IMR-90 (cell line): ENCODE results near the gene CIB1. TPM values are rescaled to one million over a fixed set of nuclear protein-coding genes. Genes with fewer than 3 reads are reported as not detected.
A peak's percentile ranks its signal among the peaks of the same experiment; 100 is the strongest.

Source experiments
- ATAC-seq: fragments of 200-7000 bp; cut with Tn5 transposase; 2 replicates; pipeline ENCODE4 v1.9.1; 2020; ENCODE audit warnings: low read depth, mild to moderate bottlenecking, moderate library complexity
- BruUV-seq: library from RNA; stranded (reverse); fragments of 400-500 nt; replicated peaks from 2 replicates; lab custom pipeline; 2021; lab: Mats Ljungman, UMichigan
- CTCF ChIA-PET: fragments of 300-600 bp; formaldehyde crosslinking; extraction: SDS; loops from one replicate; lab custom pipeline; 2021; ENCODE audit warnings: antibody characterized with exemption; lab: Yijun Ruan, JAX
- POLR2A ChIA-PET: fragments of 300-600 bp; sonication (Branson Sonifier 250); formaldehyde crosslinking; loops from one replicate; lab custom pipeline; 2022; ENCODE audit warnings: antibody characterized with exemption; ENCODE audit not compliant: unreplicated experiment; lab: Charles Lee
- DNase-seq: peaks from one replicate; pipeline ENCODE4 v3.0.0; 2013
- H2AFZ ChIP-seq: replicated peaks from 2 replicates; pipeline ENCODE3; 2013; ENCODE audit warnings: low read length, mild to moderate bottlenecking; ENCODE audit not compliant: poor library complexity
- H2AK5ac ChIP-seq: 2 replicates; pipeline ENCODE4 v1.6.1; 2013; ENCODE audit warnings: low read depth, low read length, inconsistent platforms
- H2AK9ac ChIP-seq: replicated peaks from 2 replicates; pipeline ENCODE3; 2013; ENCODE audit warnings: mild to moderate bottlenecking, low read depth, low read length, moderate library complexity; ENCODE audit not compliant: poor library complexity
- H2BK120ac ChIP-seq: 2 replicates; pipeline ENCODE4 v1.6.1; 2013; ENCODE audit warnings: low read depth, low read length, inconsistent platforms
- H2BK15ac ChIP-seq: 3 replicates; pipeline ENCODE4 v1.6.1; 2013; ENCODE audit warnings: low read depth, low read length, inconsistent platforms
- H2BK20ac ChIP-seq: 2 replicates; pipeline ENCODE4 v1.6.1; 2013; ENCODE audit warnings: low read depth, mild to moderate bottlenecking, inconsistent platforms, low read length, moderate library complexity
- H2BK5ac ChIP-seq: 2 replicates; pipeline ENCODE4 v1.6.1; 2013; ENCODE audit warnings: mild to moderate bottlenecking, low read depth, low read length, inconsistent platforms; ENCODE audit not compliant: poor library complexity, severe bottlenecking
- H3K14ac ChIP-seq: replicated peaks from 2 replicates; pipeline ENCODE4 v1.6.1; 2013; ENCODE audit warnings: low read depth, low read length, inconsistent platforms
- H3K18ac ChIP-seq: 2 replicates; pipeline ENCODE4 v1.6.1; 2013; ENCODE audit warnings: low read depth, low read length, control low read depth
- H3K23ac ChIP-seq: 2 replicates; pipeline ENCODE4 v1.6.1; 2013; ENCODE audit warnings: low read depth, low read length, inconsistent platforms
- H3K27ac ChIP-seq: 2 replicates; pipeline ENCODE4 v1.5.1; 2013; ENCODE audit warnings: mild to moderate bottlenecking, control low read depth, low read length; ENCODE audit not compliant: insufficient read depth
- H3K27me3 ChIP-seq: 2 replicates; pipeline ENCODE4 v1.6.1; 2013; ENCODE audit warnings: low read length; ENCODE audit not compliant: control insufficient read depth, insufficient read depth
- H3K36me3 ChIP-seq: 2 replicates; pipeline ENCODE4 v1.6.1; 2013; ENCODE audit warnings: low read length, mixed read lengths; ENCODE audit not compliant: control insufficient read depth, insufficient read depth
- H3K4ac ChIP-seq: 2 replicates; pipeline ENCODE4 v1.6.1; 2013; ENCODE audit warnings: low read depth, low read length, inconsistent platforms
- H3K4me1 ChIP-seq: 2 replicates; pipeline ENCODE4 v1.6.1; 2013; ENCODE audit warnings: low read length, mixed read lengths; ENCODE audit not compliant: control insufficient read depth, insufficient read depth
- H3K4me2 ChIP-seq: 2 replicates; pipeline ENCODE4 v1.6.1; 2013; ENCODE audit warnings: low read depth, mild to moderate bottlenecking, control low read depth, low read length, moderate library complexity
- H3K4me3 ChIP-seq: 2 replicates; pipeline ENCODE4 v1.5.1; 2013; ENCODE audit warnings: low read depth, mild to moderate bottlenecking, control low read depth, low read length, moderate library complexity; ENCODE audit not compliant: insufficient read depth
- H3K56ac ChIP-seq: 2 replicates; pipeline ENCODE4 v1.6.1; 2013; ENCODE audit warnings: low read length, inconsistent platforms; ENCODE audit not compliant: insufficient read depth; ENCODE audit errors: extremely low read depth
- H3K79me1 ChIP-seq, 2 experiments: 2 replicates each; pipeline ENCODE4 v1.6.1; 2013; ENCODE audit warnings: low read length in 2 of 2, inconsistent platforms in 1 of 2, low read depth in 1 of 2
- H3K9ac ChIP-seq: 2 replicates; pipeline ENCODE4 v1.6.1; 2013; ENCODE audit warnings: low read depth, low read length, control low read depth
- H3K9me1 ChIP-seq: 2 replicates; pipeline ENCODE4 v1.6.1; 2013; ENCODE audit warnings: low read length, inconsistent platforms; ENCODE audit not compliant: insufficient read depth
- H3K9me3 ChIP-seq: 2 replicates; pipeline ENCODE4 v1.6.1; 2013; ENCODE audit warnings: low read length; ENCODE audit not compliant: control insufficient read depth, insufficient read depth
- H4K20me1 ChIP-seq: 2 replicates; pipeline ENCODE4 v1.6.1; 2013; ENCODE audit warnings: low read length, inconsistent platforms; ENCODE audit not compliant: insufficient read depth
- H4K5ac ChIP-seq: 2 replicates; pipeline ENCODE4 v1.6.1; 2013; ENCODE audit warnings: mild to moderate bottlenecking, low read depth, low read length, control low read depth
- H4K8ac ChIP-seq, 2 experiments: 2 replicates each; pipeline ENCODE4 v1.6.1; 2013; ENCODE audit warnings: low read depth in 2 of 2, low read length in 2 of 2, control low read depth in 1 of 2, inconsistent platforms in 1 of 2
- H4K91ac ChIP-seq: 2 replicates; pipeline ENCODE4 v1.6.1; 2013; ENCODE audit warnings: low read depth, low read length, inconsistent platforms; ENCODE audit not compliant: insufficient read depth
- BHLHE40 ChIP-seq: fragments of 150-350 bp; IDR thresholded peaks from 2 replicates; pipeline ENCODE4 v1.6.1; 2016; ENCODE audit warnings: mild to moderate bottlenecking, low read depth, low read length
- MAFK ChIP-seq: IDR thresholded peaks from 2 replicates; pipeline ENCODE4 v1.6.1; 2012; ENCODE audit warnings: low read depth, low read length, improper control_type of control experiment
- WGBS, 2 experiments: methylation state at CpG; one replicate each; pipeline versions ENCODE4 v1.1.5 to v1.1.7; 2013; ENCODE audit warnings: missing lambda C conversion rate in 2 of 2; ENCODE audit not compliant: insufficient read length in 1 of 2; ENCODE audit errors: extremely low coverage in 2 of 2; 5-methylcytosine and 5-hydroxymethylcytosine counted together
- dilution Hi-C: fragments of 300-500 bp; cut with HindIII; formaldehyde crosslinking; loops from one replicate; pipeline ENCODE4 v1.14.3; 2018; ENCODE audit warnings: low sequenced_read_pairs; ENCODE audit not compliant: unreplicated experiment
- in situ Hi-C: fragments of 300-500 bp; cut with MboI; formaldehyde crosslinking; loops from 3 replicates; pipeline ENCODE4 v1.14.3; 2019; ENCODE audit warnings: low sequenced_read_pairs, inconsistent platforms, mixed read lengths
- intact Hi-C: fragments of 100-400 bp; cut with micrococcal nuclease; formaldehyde crosslinking; loops from 2 replicates; pipeline ENCODE4 v1.10.0; 2022
- polyA plus RNA-seq, 3 experiments: library from polyadenylated mRNA; depleted of rRNA; stranded (reverse); fragments of >200 nt; gene quantifications; 2 replicates each; pipeline ENCODE4 v1.2.3, GENCODE V29; 2012; ENCODE audit warnings: low replicate concordance in 1 of 3
- total RNA-seq: library from RNA; depleted of rRNA; stranded (reverse); fragments of >200 nt; gene quantifications from 2 replicates; pipeline ENCODE4 v1.2.3, GENCODE V29; 2012

The CIB1 gene
- total and polyA plus RNA-seq, 2 of the 4 experiments (the other 2 are of a cell fraction), result 31.5 to 94.1 TPM

DNA sequence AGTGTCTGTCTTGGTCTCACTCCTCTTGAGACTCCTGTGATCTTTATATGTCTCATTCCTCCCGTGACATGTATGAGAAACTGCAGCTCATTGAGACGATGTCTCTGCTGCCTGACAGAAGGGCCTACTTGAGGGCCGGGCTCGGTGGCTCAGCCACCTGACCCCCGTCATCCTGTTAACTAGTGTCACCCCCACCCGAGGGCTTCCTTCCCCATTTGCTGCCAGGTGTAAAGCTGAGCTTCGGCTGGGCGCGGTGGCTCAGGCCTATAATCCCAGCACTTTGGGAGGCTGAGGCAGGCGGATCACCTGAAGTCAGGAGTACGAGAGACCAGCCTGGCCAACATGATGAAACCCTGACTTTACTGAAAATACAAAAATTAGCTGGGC, 19.9 kb downstream of the CIB1 start:
- Histone ChIP-seq H2BK15ac (no peak overlapping the region), H3K9ac (no peak overlapping the region), H3K27ac (no peak overlapping the region), H3K4me1 (peaks cover 6% of the 10 kb centered on the region), H4K5ac (no peak overlapping the region), H3K36me3 (peaks cover 7% of the 10 kb centered on the region), H3K27me3 (no peaks in the 10 kb centered on the region), H2BK120ac (no peak overlapping the region), H3K79me1 (peaks cover 13 to 37% of the 10 kb centered on the region in 2 experiments; a peak in 3 of 4 replicates), H3K23ac (no peak overlapping the region), H3K4me2 (no peak overlapping the region), H4K91ac (no peak overlapping the region), H2BK20ac (no peak overlapping the region), H3K9me1 (peaks cover 5% of the 10 kb centered on the region), H3K4me3 (no peak overlapping the region), H4K8ac (no peak overlapping the region), H2AFZ (no peak overlapping the region), H2BK5ac (no peak overlapping the region), H3K56ac (no peak overlapping the region), H3K14ac (no peak overlapping the region), H3K18ac (no peak overlapping the region), H2AK5ac (no peak overlapping the region), H2AK9ac (peak overlapping the region; percentile 5), H3K4ac (no peak overlapping the region), H3K9me3 (no peaks in the 10 kb centered on the region), H4K20me1 (no peaks in the 10 kb centered on the region; the same call in 1 of the 2 replicates)
- in situ Hi-C loops, result no loop called here
- ATAC-seq (no peak), DNase-seq (no peak)
- TF ChIP-seq BHLHE40 (no peak), MAFK (no peak)
- POLR2A ChIA-PET, result no interaction called here
- WGBS, 2 experiments, result 94% methylated on average over 6 of the region's 11 CpGs; no CpG with 5 or more reads in 1 of the 2 experiments
- intact Hi-C loops, result loop anchor here (2.0 kb wide), 1 partner anchor 107 kb away; no protein-coding TSS in a partner anchor
- dilution Hi-C loops, result no loop called here
- CTCF ChIA-PET, result no interaction called here
- BruUV-seq, result no TSS peak
